H1 (cell line): Measurements from ENCODE around the gene ATXN2. TPM values are rescaled to one million over a fixed set of nuclear protein-coding genes. Genes with fewer than 3 reads are reported as not detected.

Experiments
- ATF2 ChIP-seq: IDR thresholded peaks from 2 replicates; pipeline ENCODE4 v1.6.1; 2012; ENCODE audit warnings: low read length, inconsistent platforms
- BACH1 ChIP-seq: IDR thresholded peaks from 2 replicates; pipeline ENCODE4 v1.6.1; 2012; ENCODE audit warnings: low read length, improper control_type of control experiment
- CEBPB ChIP-seq: IDR thresholded peaks from 2 replicates; pipeline ENCODE4 v1.6.1; 2012; ENCODE audit warnings: low read depth, low read length
- EP300 ChIP-seq, 2 experiments: IDR thresholded peaks; 1 replicate in 1 of 2; 2 replicates in 1 of 2; pipeline ENCODE4 v1.6.1; 2011 to 2012; ENCODE audit warnings: low read depth in 2 of 2, low read length in 2 of 2, mild to moderate bottlenecking in 2 of 2, borderline replicate concordance in 1 of 2, inconsistent platforms in 1 of 2, moderate library complexity in 1 of 2
- GABPA ChIP-seq: IDR thresholded peaks from 2 replicates; pipeline ENCODE4 v1.6.1; 2011; ENCODE audit warnings: mild to moderate bottlenecking, low read length, moderate library complexity, borderline replicate concordance; ENCODE audit not compliant: insufficient read depth
- GTF2F1 ChIP-seq: IDR thresholded peaks from 2 replicates; pipeline ENCODE4 v1.6.1; 2012; ENCODE audit warnings: low read depth, low read length, improper control_type of control experiment, borderline replicate concordance
- JUND ChIP-seq: IDR thresholded peaks from 2 replicates; pipeline ENCODE4 v1.6.1; 2011; ENCODE audit warnings: mild to moderate bottlenecking, improper control_type of control experiment, low read length
- KDM1A ChIP-seq: fragments of 200-600, 300-600 bp; sonication (generic); IDR thresholded peaks from 2 replicates; pipeline ENCODE4 v1.7.1; 2016; ENCODE audit warnings: mild to moderate bottlenecking, low read length, borderline replicate concordance
- KDM4A ChIP-seq: IDR thresholded peaks from one replicate; pipeline ENCODE4 v1.7.1; 2012; ENCODE audit warnings: low read depth, mild to moderate bottlenecking, moderate library complexity, low read length, inconsistent platforms; ENCODE audit not compliant: severe bottlenecking
- KDM5A ChIP-seq: fragments of 200-600 bp; IDR thresholded peaks from 2 replicates; pipeline ENCODE4 v1.7.1; 2012; ENCODE audit warnings: mild to moderate bottlenecking, low read length, inconsistent platforms, mixed read lengths
- NANOG ChIP-seq: IDR thresholded peaks from 2 replicates; pipeline ENCODE4 v1.6.1; 2011; ENCODE audit warnings: low read length, low read depth, mild to moderate bottlenecking, inconsistent platforms; ENCODE audit not compliant: insufficient read depth, poor library complexity, severe bottlenecking
- NRF1 ChIP-seq: IDR thresholded peaks from 2 replicates; pipeline ENCODE4 v1.6.1; 2011; ENCODE audit warnings: mild to moderate bottlenecking, low read depth, low read length, improper control_type of control experiment
- PHF8 ChIP-seq: fragments of 200-600 bp; sonication (generic); conservative IDR thresholded peaks from 2 replicates; pipeline ENCODE4 v1.7.1; 2012; ENCODE audit warnings: low read depth, mild to moderate bottlenecking, inconsistent platforms, low read length, moderate library complexity
- POLR2A ChIP-seq, 2 experiments: IDR thresholded peaks; 1 replicate in 1 of 2; 2 replicates in 1 of 2; pipeline ENCODE4 v1.6.1; 2011; ENCODE audit warnings: low read depth in 2 of 2, low read length in 2 of 2, mild to moderate bottlenecking in 2 of 2; ENCODE audit errors: control extremely low read depth in 1 of 2
- RAD21 ChIP-seq, 2 experiments: IDR thresholded peaks in 1 of 2; conservative IDR thresholded peaks in 1 of 2; 2 replicates each; pipeline ENCODE4 v1.6.1; 2011; ENCODE audit warnings: low read depth in 2 of 2, low read length in 2 of 2, improper control_type of control experiment in 1 of 2, inconsistent platforms in 1 of 2, mild to moderate bottlenecking in 1 of 2, moderate library complexity in 1 of 2
- RBBP5 ChIP-seq: IDR thresholded peaks from 2 replicates; pipeline ENCODE4 v1.7.1; 2012; ENCODE audit warnings: low read depth, mild to moderate bottlenecking, inconsistent platforms, low read length, moderate library complexity, borderline replicate concordance
- SIRT6 ChIP-seq: IDR thresholded peaks from one replicate; pipeline ENCODE4 v1.7.1; 2012; ENCODE audit warnings: low read length, inconsistent platforms
- SIX5 ChIP-seq: IDR thresholded peaks from 2 replicates; pipeline ENCODE4 v1.6.1; 2011; ENCODE audit warnings: mild to moderate bottlenecking, low read depth, low read length
- SP1 ChIP-seq: IDR thresholded peaks from 2 replicates; pipeline ENCODE4 v1.6.1; 2011; ENCODE audit warnings: low read depth, low read length
- TAF1 ChIP-seq: IDR thresholded peaks from 2 replicates; pipeline ENCODE4 v1.6.1; 2011; ENCODE audit warnings: mild to moderate bottlenecking, low read depth, low read length
- TAF7 ChIP-seq: optimal IDR thresholded peaks from 2 replicates; pipeline ENCODE3; 2011; ENCODE audit warnings: low read depth, mild to moderate bottlenecking, inconsistent platforms, low read length, moderate library complexity, borderline replicate concordance
- TBP ChIP-seq: IDR thresholded peaks from 2 replicates; pipeline ENCODE4 v1.6.1; 2011; ENCODE audit warnings: low read depth, low read length, improper control_type of control experiment
- TEAD4 ChIP-seq: IDR thresholded peaks from 2 replicates; pipeline ENCODE4 v1.6.1; 2012; ENCODE audit warnings: low read depth, low read length, inconsistent platforms, mixed read lengths
- polyA plus RNA-seq, 7 experiments: library from polyadenylated mRNA; depleted of rRNA in 3 of 7; stranded (reverse) in 5 of 7; unstranded in 2 of 7; fragments of >200 nt in 5 of 7; fragments of 200-250 nt in 2 of 7; gene quantifications; 1 replicate in 5 of 7; 2 replicates in 1 of 7; 4 replicates in 1 of 7; pipeline versions ENCODE4 v1.2.1 to v1.2.3, GENCODE V29; 2011 to 2013; ENCODE audit warnings: missing spikeins in 2 of 7, mixed read lengths in 2 of 7
- total RNA-seq: library from RNA; stranded (reverse); fragmentation: NEBNext Ultra II Directional; extraction: Animal tissue kit (Norgen Biotek cat#: 25700); gene quantifications from 2 replicates; pipeline ENCODE4 v1.2.1, GENCODE V29; 2021

The ATXN2 gene
- total and polyA plus RNA-seq, 2 of the 8 experiments (the other 6 are each of a cell fraction or from before 2014, with no cell fraction given): 46.6 to 80.7 TPM

GRCh38 chr12:111599453-111600204, 514 bp upstream of the ATXN2 start (continued):
- TF ChIP-seq RBBP5 (peak; percentile 91), SIRT6 (no peak), GABPA (peak; percentile 96), KDM1A (no peak), GTF2F1 (no peak), CEBPB (no peak), JUND (no peak), BACH1 (no peak), SIX5 (no peak), NRF1 (no peak), TEAD4 (0 out of 2 replicates have a peak, but pooled peaks have one; percentile 46), TAF1 (peak; percentile 92), EP300 (IDR thresholded peaks at IDR 0.05; ENCODE audit: borderline replicate concordance in 1 of 2, low read depth in 2 of 2, low read length in 2 of 2) (peak in 1 of 2 experiments; percentile 60; a peak in 1 of 3 replicates), KDM5A (no peak), NANOG (no peak), RAD21 (IDR thresholded peaks at IDR 0.05 in 1 of 2, conservative IDR thresholded peaks at IDR 0.05 in 1 of 2; ENCODE audit: low read depth in 2 of 2, low read length in 2 of 2) (no peak), ATF2 (no peak), TAF7 (no peak), POLR2A (IDR thresholded peaks at IDR 0.05; ENCODE audit: control extremely low read depth in 1 of 2, low read depth in 2 of 2, low read length in 2 of 2) (peak; percentile 92 to 97), SP1 (no peak), KDM4A (peak; percentile 33), TBP (peak; percentile 82), PHF8 (peak; percentile 77)
